Measurements from ENCODE around the gene PEX14. TPM values are rescaled to one million over a fixed set of nuclear protein-coding genes. Genes with fewer than 3 reads are reported as not detected.

The PEX14 gene
- total RNA-seq, 4 donors from 2014 or later = 16.3 to 29.7 (median 26.2) TPM

DNA sequence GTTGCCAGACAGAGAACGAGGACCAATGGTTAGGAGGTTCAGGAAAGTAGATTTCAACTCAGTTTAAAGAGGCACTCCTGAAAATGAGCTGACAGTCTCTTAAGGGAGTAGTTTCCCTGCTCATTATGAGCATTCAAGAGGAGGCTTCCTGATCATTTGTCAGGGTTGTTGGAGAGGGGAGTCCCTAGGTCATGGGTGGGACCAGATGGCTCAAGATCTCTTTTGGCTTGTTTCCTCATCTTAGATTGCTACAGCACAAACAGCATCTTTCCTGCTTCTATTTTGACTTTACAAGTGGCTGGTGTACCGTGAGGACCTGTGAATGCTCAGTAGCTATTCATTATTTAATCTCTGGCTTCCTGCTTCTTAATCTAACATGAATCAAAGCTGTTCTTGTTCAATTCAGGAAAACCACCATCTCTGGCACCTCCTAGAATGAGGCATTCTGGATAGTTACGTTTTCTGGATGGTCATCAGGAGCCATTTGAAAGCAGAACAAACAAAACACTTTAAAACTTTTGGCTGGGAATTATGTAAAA is 47.6 kb downstream of the PEX14 start:
- no peaks in the 10 kb centered on the region for H3K9me3 ChIP-seq
- no peak for DNase-seq
- H3K27me3 ChIP-seq = no peaks in the 10 kb centered on the region
- no peak overlapping the region for H3K4me3 ChIP-seq
- no peaks in the 10 kb centered on the region for H3K4me1 ChIP-seq
- H3K27ac ChIP-seq = no peak overlapping the region
- H3K36me3 ChIP-seq = no peaks in the 10 kb centered on the region
- TF ChIP-seq POLR2A (IDR thresholded peaks at IDR 0.05) = no peak
- TF ChIP-seq, protein P1, sequence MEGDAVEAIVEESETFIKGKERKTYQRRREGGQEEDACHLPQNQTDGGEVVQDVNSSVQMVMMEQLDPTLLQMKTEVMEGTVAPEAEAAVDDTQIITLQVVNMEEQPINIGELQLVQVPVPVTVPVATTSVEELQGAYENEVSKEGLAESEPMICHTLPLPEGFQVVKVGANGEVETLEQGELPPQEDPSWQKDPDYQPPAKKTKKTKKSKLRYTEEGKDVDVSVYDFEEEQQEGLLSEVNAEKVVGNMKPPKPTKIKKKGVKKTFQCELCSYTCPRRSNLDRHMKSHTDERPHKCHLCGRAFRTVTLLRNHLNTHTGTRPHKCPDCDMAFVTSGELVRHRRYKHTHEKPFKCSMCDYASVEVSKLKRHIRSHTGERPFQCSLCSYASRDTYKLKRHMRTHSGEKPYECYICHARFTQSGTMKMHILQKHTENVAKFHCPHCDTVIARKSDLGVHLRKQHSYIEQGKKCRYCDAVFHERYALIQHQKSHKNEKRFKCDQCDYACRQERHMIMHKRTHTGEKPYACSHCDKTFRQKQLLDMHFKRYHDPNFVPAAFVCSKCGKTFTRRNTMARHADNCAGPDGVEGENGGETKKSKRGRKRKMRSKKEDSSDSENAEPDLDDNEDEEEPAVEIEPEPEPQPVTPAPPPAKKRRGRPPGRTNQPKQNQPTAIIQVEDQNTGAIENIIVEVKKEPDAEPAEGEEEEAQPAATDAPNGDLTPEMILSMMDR (IDR thresholded peaks at IDR 0.05) = no peak

- H3K4me3 ChIP-seq = no peak overlapping the region
- no peak for DNase-seq
- no peaks in the 10 kb centered on the region for H3K27me3 ChIP-seq
- H3K27ac ChIP-seq = no peak overlapping the region
- TF ChIP-seq, protein P1 (IDR thresholded peaks at IDR 0.05) = no peak
- no peak for TF ChIP-seq POLR2A (IDR thresholded peaks at IDR 0.05)
- H3K9me3 ChIP-seq = no peaks in the 10 kb centered on the region
- peaks cover 0 to 6% (median 0%) of the 10 kb centered on the region in 4 donors for H3K4me1 ChIP-seq
- no peaks in the 10 kb centered on the region for H3K36me3 ChIP-seq
Observed at GRCh38 chr1:10525208-10525607, 50.5 kb downstream of the PEX14 start.

DNA sequence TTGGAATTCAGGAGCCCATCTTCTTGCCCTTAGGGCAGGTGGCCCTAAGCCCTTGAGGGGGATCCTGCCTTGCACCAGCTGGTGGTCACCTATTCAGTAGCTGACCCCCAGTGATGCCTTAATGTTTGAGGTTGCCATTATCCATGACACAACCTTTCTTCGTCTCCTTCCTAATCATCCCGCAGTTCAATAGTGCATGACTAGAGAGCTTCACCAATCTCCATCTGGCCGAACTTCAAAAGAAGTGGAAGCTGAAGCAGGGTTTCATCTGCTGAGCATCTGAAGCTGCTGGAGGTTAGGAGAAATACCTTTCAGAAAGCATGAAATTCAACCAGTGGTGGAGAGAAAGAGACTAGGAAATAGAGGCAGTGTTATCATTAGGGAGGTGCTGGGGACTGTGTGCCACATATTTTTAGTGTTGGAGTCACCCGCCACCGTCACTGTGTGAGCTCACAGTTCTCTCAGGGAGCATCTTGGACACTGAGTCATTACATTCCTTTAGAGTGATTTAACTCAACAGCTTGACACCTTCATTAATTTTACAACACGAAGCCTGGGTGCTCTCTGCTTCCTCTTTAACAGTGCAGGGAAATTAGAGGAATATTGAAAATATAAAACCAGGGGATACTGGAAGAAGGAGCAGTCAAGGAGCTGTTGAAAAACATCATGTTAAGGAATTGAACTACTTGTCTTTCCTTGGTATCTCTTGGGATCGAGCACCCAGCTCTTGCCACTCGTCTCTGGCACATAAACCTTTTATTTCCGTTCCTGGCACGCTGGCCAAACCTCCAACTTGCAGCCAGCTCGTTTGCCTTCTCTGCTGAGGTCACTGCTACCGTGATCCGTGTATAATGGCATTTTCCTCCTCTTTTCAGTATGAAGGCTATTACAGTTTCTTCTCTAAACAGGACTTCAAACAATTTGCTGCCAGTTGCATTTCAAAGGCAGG is 53.6 kb downstream of the PEX14 start:
- Histone ChIP-seq H3K36me3 (no peaks in the 10 kb centered on the region), H3K27ac (peak overlapping the region in 1 of 4 donors; percentile 17), H3K27me3 (no peaks in the 10 kb centered on the region), H3K4me3 (no peak overlapping the region), H3K9me3 (no peaks in the 10 kb centered on the region), H3K4me1 (peaks cover 0 to 8% (median 0%) of the 10 kb centered on the region in 4 donors)
- no peak for TF ChIP-seq POLR2A (IDR thresholded peaks at IDR 0.05)
- TF ChIP-seq, protein P1 (IDR thresholded peaks at IDR 0.05) = no peak
- DNase-seq = peak in 1 of 3 donors; percentile 69

GRCh38 chr1:10529091-10529490 is 54.3 kb downstream of the PEX14 start:
- Histone ChIP-seq H3K27ac (no peak overlapping the region), H3K9me3 (no peaks in the 10 kb centered on the region), H3K4me3 (no peak overlapping the region), H3K4me1 (peaks cover 0 to 8% (median 0%) of the 10 kb centered on the region in 4 donors), H3K36me3 (no peaks in the 10 kb centered on the region), H3K27me3 (no peaks in the 10 kb centered on the region)
- TF ChIP-seq, protein P1 (IDR thresholded peaks at IDR 0.05) = no peak
- TF ChIP-seq POLR2A (IDR thresholded peaks at IDR 0.05) = no peak
- DNase-seq = no peak

DNA sequence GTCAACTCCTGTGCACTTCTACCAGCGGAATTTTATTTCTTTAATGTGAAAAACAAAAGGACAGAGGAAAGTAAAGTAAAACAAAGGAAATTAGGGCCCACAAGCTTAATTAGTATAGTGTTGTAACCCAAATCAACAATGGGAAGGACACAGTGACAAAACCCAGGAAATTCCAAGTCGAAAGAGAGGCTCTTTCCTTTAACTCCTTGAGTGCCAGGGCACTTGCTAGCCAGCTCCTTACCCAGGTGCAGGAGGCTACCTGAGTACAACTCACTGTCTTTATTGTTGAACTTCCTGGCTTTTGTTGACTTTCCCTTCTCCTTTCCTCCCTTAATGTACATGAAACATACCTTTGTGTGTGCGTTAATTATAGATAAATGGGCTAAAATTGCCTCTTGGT is 55.0 kb downstream of the PEX14 start:
- H3K4me1 ChIP-seq = peaks cover 0 to 8% (median 0%) of the 10 kb centered on the region in 4 donors
- TF ChIP-seq POLR2A (IDR thresholded peaks at IDR 0.05) = no peak
- TF ChIP-seq, protein P1 (IDR thresholded peaks at IDR 0.05) = no peak
- no peaks in the 10 kb centered on the region for H3K9me3 ChIP-seq
- no peak overlapping the region for H3K4me3 ChIP-seq
- no peaks in the 10 kb centered on the region for H3K27me3 ChIP-seq
- DNase-seq = no peak
- no peak overlapping the region for H3K27ac ChIP-seq
- H3K36me3 ChIP-seq = no peaks in the 10 kb centered on the region
